HG02870 (cell line): ENCODE results near the gene STRIP2.
"Not testable (repeated sequence)": the region's sequence is repeated elsewhere in the genome, so short reads cannot be mapped to it uniquely, and the experiment has no call there.

Source experiments
- ATAC-seq: cut with Tn5 transposase; IDR thresholded peaks from one replicate; pipeline ENCODE4 v1.9.1; 2021; ENCODE audit warnings: mild to moderate bottlenecking, moderate library complexity; ENCODE audit not compliant: unreplicated experiment

Gene STRIP2

GRCh38 chr7:129523924-129524323, 89.7 kb downstream of the STRIP2 start:
- ATAC-seq: no peak

- ATAC-seq: not testable (repeated sequence)
Observed at GRCh38 chr7:129524405-129524804, 90.2 kb downstream of the STRIP2 start.

GRCh38 chr7:129525225-129525862, 91.1 kb downstream of the STRIP2 start:
- no peak for ATAC-seq

- ATAC-seq: no peak
Observed at GRCh38 chr7:129529643-129530042, 95.4 kb downstream of the STRIP2 start.

GRCh38 chr7:129530795-129531391, 96.7 kb downstream of the STRIP2 start:
- ATAC-seq: no peak

- ATAC-seq: no peak
Observed at GRCh38 chr7:129531721-129532120, 97.5 kb downstream of the STRIP2 start.

- no peak for ATAC-seq
Observed at GRCh38 chr7:129532375-129532774, 98.1 kb downstream of the STRIP2 start.

- ATAC-seq: not testable (repeated sequence)
Observed at GRCh38 chr7:129534558-129535274, 100.5 kb downstream of the STRIP2 start.

GRCh38 chr7:129535896-129536295, 101.7 kb downstream of the STRIP2 start:
- no peak for ATAC-seq

GRCh38 chr7:129536323-129536722, 102.1 kb downstream of the STRIP2 start:
- ATAC-seq: no peak
